Measurements from ENCODE around the gene SIGLECL1. TPM values are rescaled to one million over a fixed set of nuclear protein-coding genes. Genes with fewer than 3 reads are reported as not detected.

The SIGLECL1 gene
- total and polyA plus RNA-seq, 9 of the 15 experiments (the other 6 are each of a cell fraction or from before 2014, with no cell fraction given): not detected

DNA sequence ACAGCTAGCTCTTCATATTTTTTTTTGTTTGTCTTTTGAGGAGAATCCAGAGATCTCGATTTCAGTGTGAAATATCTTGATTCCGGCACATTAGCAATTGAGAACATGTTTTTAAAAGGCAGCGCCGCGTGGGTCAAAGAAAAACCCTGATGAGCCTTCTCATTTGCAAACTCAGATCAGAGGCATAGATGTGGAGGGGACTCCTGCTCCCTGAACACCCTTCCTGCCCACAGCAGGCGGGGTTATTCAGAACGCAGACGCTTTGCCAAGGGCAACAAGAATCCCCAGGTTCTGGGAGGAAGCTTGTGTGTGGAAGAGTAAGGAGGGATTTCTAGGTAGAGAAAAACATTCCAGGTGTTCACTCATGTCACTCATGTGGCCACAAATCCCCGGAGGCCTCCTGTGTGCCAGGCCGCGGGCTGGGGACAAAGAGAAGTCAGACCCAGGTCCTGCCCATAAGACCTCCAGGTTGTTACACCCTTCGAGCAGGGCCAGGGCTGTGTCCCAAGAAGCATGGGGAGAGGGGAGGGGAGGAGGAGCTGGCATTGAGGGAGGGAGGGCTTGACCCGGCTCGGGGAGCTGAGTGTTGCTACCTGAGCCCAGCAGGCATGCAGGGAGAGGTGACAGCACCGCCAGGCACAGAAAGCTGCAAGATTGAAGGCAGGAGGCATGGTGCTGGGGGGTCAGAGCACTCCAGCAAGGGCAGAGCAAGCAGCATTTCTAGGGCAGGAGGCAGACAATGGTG, 44.7 kb downstream of the SIGLECL1 start:
- intact Hi-C loops (cut with micrococcal nuclease): loop anchor here (1.0 to 2.0 kb wide), 2 partner anchors 43 to 363 kb away; no protein-coding TSS in a partner anchor
- no peak overlapping the region for H3K4me2 ChIP-seq (ENCODE audit: insufficient read depth, low read length)
- H3K36me3 ChIP-seq (ENCODE audit: control insufficient read depth, insufficient read depth, low read length): no peaks in the 10 kb centered on the region
- no peaks in the 10 kb centered on the region for H4K20me1 ChIP-seq (replicated peaks; ENCODE audit: control insufficient read depth, insufficient read depth, low read length)
- ChIA-PET POLR2A (no interaction called here), CTCF (ENCODE audit: low intra/inter-chr PET ratio) (no interaction called here)
- peaks cover 0 to 7% of the 10 kb centered on the region in 2 experiments; a peak in 2 of 5 replicates for H3K4me1 ChIP-seq (replicated peaks in 1 of 2; ENCODE audit: control insufficient read depth in 2 of 2, insufficient read depth in 2 of 2, low read length in 2 of 2)
- FAIRE-seq (no peak), DNase-seq (ENCODE audit: extremely low read depth in 1 of 4, low spot score in 3 of 4) (no peak), ATAC-seq (no peak)
- H3K9me1 ChIP-seq (ENCODE audit: control insufficient read depth, insufficient read depth, low read length): no peaks in the 10 kb centered on the region
- in situ Hi-C loops (cut with MboI): no loop called here
- peaks cover 29 to 84% of the 10 kb centered on the region in 2 experiments; a peak in 4 of 5 replicates for H3K27me3 ChIP-seq (ENCODE audit: control insufficient read depth in 2 of 2, insufficient read depth in 2 of 2, low read length in 2 of 2)
- H3K9me3 ChIP-seq (replicated peaks; ENCODE audit: control insufficient read depth, insufficient read depth, low read depth, low read length): no peaks in the 10 kb centered on the region
- H3K9ac ChIP-seq (ENCODE audit: insufficient read depth in 1 of 2, low read depth in 2 of 2, low read length in 2 of 2): peak overlapping the region in 1 of 2 experiments; percentile 17; a peak in 1 of 4 replicates
- no peak overlapping the region for H2AFZ ChIP-seq (ENCODE audit: low read depth, low read length)
- BruUV-seq (replicated peaks): no TSS peak
- H3K79me2 ChIP-seq (ENCODE audit: control insufficient read depth, insufficient read depth, low read length): no peaks in the 10 kb centered on the region
- H3K27ac ChIP-seq (ENCODE audit: extremely low read depth, low read depth, low read length): no peak overlapping the region
- H3K4me3 ChIP-seq: no peak overlapping the region
- 8% methylated on average over 15 of the region's 15 CpGs for WGBS (ENCODE audit: insufficient coverage, low coverage, missing lambda C conversion rate)
- TF ChIP-seq MIER1 (IDR thresholded peaks at IDR 0.05; ENCODE audit: low read depth) (no peak), ZNF324 (CRISPR knock-in tag; IDR thresholded peaks at IDR 0.05) (no peak), EZH2 (IDR thresholded peaks at IDR 0.05; ENCODE audit: borderline replicate concordance, low read depth, low read length) (no peak), CEBPB (tag; IDR thresholded peaks at IDR 0.05) (no peak), KDM2B (CRISPR knock-in tag; IDR thresholded peaks at IDR 0.05) (no peak), ZNF197 (CRISPR knock-in tag; IDR thresholded peaks at IDR 0.05; ENCODE audit: low read depth) (no peak), C11orf30 (IDR thresholded peaks at IDR 0.05; ENCODE audit: low read depth) (no peak), ZNF785 (CRISPR knock-in tag; IDR thresholded peaks at IDR 0.05) (no peak), ZNF431 (CRISPR knock-in tag; IDR thresholded peaks at IDR 0.05) (no peak), BCOR (IDR thresholded peaks at IDR 0.05) (no peak)
- TF ChIP-seq, protein P1, sequence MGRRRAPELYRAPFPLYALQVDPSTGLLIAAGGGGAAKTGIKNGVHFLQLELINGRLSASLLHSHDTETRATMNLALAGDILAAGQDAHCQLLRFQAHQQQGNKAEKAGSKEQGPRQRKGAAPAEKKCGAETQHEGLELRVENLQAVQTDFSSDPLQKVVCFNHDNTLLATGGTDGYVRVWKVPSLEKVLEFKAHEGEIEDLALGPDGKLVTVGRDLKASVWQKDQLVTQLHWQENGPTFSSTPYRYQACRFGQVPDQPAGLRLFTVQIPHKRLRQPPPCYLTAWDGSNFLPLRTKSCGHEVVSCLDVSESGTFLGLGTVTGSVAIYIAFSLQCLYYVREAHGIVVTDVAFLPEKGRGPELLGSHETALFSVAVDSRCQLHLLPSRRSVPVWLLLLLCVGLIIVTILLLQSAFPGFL (CRISPR knock-in tag; IDR thresholded peaks at IDR 0.05): no peak
- TF ChIP-seq, protein P2, sequence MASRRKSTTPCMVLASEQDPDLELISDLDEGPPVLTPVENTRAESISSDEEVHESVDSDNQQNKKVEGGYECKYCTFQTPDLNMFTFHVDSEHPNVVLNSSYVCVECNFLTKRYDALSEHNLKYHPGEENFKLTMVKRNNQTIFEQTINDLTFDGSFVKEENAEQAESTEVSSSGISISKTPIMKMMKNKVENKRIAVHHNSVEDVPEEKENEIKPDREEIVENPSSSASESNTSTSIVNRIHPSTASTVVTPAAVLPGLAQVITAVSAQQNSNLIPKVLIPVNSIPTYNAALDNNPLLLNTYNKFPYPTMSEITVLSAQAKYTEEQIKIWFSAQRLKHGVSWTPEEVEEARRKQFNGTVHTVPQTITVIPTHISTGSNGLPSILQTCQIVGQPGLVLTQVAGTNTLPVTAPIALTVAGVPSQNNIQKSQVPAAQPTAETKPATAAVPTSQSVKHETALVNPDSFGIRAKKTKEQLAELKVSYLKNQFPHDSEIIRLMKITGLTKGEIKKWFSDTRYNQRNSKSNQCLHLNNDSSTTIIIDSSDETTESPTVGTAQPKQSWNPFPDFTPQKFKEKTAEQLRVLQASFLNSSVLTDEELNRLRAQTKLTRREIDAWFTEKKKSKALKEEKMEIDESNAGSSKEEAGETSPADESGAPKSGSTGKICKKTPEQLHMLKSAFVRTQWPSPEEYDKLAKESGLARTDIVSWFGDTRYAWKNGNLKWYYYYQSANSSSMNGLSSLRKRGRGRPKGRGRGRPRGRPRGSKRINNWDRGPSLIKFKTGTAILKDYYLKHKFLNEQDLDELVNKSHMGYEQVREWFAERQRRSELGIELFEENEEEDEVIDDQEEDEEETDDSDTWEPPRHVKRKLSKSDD (conservative IDR thresholded peaks at IDR 0.05; ENCODE audit: low read length): no peak
- TF ChIP-seq, protein P3, sequence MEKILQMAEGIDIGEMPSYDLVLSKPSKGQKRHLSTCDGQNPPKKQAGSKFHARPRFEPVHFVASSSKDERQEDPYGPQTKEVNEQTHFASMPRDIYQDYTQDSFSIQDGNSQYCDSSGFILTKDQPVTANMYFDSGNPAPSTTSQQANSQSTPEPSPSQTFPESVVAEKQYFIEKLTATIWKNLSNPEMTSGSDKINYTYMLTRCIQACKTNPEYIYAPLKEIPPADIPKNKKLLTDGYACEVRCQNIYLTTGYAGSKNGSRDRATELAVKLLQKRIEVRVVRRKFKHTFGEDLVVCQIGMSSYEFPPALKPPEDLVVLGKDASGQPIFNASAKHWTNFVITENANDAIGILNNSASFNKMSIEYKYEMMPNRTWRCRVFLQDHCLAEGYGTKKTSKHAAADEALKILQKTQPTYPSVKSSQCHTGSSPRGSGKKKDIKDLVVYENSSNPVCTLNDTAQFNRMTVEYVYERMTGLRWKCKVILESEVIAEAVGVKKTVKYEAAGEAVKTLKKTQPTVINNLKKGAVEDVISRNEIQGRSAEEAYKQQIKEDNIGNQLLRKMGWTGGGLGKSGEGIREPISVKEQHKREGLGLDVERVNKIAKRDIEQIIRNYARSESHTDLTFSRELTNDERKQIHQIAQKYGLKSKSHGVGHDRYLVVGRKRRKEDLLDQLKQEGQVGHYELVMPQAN (IDR thresholded peaks at IDR 0.05; ENCODE audit: borderline replicate concordance): no peak
- TF ChIP-seq, protein P4, sequence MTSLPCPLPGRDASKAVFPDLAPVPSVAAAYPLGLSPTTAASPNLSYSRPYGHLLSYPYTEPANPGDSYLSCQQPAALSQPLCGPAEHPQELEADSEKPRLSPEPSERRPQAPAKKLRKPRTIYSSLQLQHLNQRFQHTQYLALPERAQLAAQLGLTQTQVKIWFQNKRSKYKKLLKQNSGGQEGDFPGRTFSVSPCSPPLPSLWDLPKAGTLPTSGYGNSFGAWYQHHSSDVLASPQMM (CRISPR knock-in tag; IDR thresholded peaks at IDR 0.05): no peak
- TF ChIP-seq, protein P5, sequence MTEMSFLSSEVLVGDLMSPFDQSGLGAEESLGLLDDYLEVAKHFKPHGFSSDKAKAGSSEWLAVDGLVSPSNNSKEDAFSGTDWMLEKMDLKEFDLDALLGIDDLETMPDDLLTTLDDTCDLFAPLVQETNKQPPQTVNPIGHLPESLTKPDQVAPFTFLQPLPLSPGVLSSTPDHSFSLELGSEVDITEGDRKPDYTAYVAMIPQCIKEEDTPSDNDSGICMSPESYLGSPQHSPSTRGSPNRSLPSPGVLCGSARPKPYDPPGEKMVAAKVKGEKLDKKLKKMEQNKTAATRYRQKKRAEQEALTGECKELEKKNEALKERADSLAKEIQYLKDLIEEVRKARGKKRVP (CRISPR knock-in tag; IDR thresholded peaks at IDR 0.05): no peak
